K562 (cell line): ENCODE measurements around the gene RRP9. TPM values are rescaled to one million over a fixed set of nuclear protein-coding genes. Genes with fewer than 3 reads are reported as not detected.

Source experiments
- ATAC-seq: fragments of 200-7000 bp; cut with Tn5 transposase; 3 replicates; pipeline ENCODE4 v1.9.1; 2020; ENCODE audit warnings: moderate library complexity
- BruUV-seq: library from RNA; stranded (reverse); fragments of 400-500 nt; replicated peaks from 2 replicates; lab custom pipeline; 2021; lab: Mats Ljungman, UMichigan
- CTCF ChIA-PET: fragments of 300-600 bp; formaldehyde crosslinking; extraction: SDS; loops from one replicate; lab custom pipeline; 2021; ENCODE audit warnings: low intra/inter-chr PET ratio; lab: Yijun Ruan, JAX
- POLR2A ChIA-PET: fragments of 300-600, 350-650 bp; sonication (Branson Sonifier 250); formaldehyde crosslinking; extraction: SDS; loops from one replicate; lab custom pipeline; 2021; ENCODE audit warnings: antibody characterized with exemption, inconsistent platforms; lab: Yijun Ruan, JAX
- DNase-seq, 4 experiments: peaks; one replicate each; pipeline versions ENCODE4 v3.0.0 to v3.0.0-alpha.2; 2011 to 2018; ENCODE audit warnings: low spot score in 3 of 4, mixed read lengths in 3 of 4; ENCODE audit errors: extremely low read depth in 1 of 4
- FAIRE-seq: peaks from 2 replicates; lab custom pipeline; 2011; peaks lifted over from hg19 to GRCh38; lab: Jason Lieb, UNC
- H2AFZ ChIP-seq: 2 replicates; pipeline ENCODE4 v1.6.0; 2011; ENCODE audit warnings: low read depth, low read length, control low read depth, inconsistent platforms
- H3K27ac ChIP-seq: fragments of 200-600 bp; 3 replicates; pipeline ENCODE4 v1.8.0; 2011; ENCODE audit warnings: low read depth, mild to moderate bottlenecking, control low read depth, inconsistent platforms, low read length, moderate library complexity, mixed read lengths; ENCODE audit errors: extremely low read depth
- H3K27me3 ChIP-seq, 2 experiments: fragments of 300-600 bp in 1 of 2; 2 replicates in 1 of 2; 3 replicates in 1 of 2; pipeline versions ENCODE4 v1.6.0 to v1.8.0; 2011; ENCODE audit warnings: inconsistent platforms in 2 of 2, low read length in 2 of 2, mild to moderate bottlenecking in 1 of 2, mixed read lengths in 1 of 2, moderate library complexity in 1 of 2; ENCODE audit not compliant: control insufficient read depth in 2 of 2, insufficient read depth in 2 of 2
- H3K36me3 ChIP-seq: fragments of 300-600 bp; 3 replicates; pipeline ENCODE4 v1.8.0; 2011; ENCODE audit warnings: mild to moderate bottlenecking, low read length, inconsistent platforms; ENCODE audit not compliant: control insufficient read depth, insufficient read depth
- H3K4me1 ChIP-seq, 2 experiments: fragments of 200-600 bp in 1 of 2; replicated peaks in 1 of 2; 2 replicates in 1 of 2; 3 replicates in 1 of 2; pipeline versions ENCODE4 v1.5.1 to v1.8.0; 2011; ENCODE audit warnings: inconsistent platforms in 2 of 2, low read length in 2 of 2, mild to moderate bottlenecking in 1 of 2, mixed read lengths in 1 of 2, moderate library complexity in 1 of 2; ENCODE audit not compliant: control insufficient read depth in 2 of 2, insufficient read depth in 2 of 2
- H3K4me2 ChIP-seq: 2 replicates; pipeline ENCODE4 v1.6.1; 2011; ENCODE audit warnings: low read length, control low read depth, inconsistent platforms, mixed read lengths; ENCODE audit not compliant: insufficient read depth
- H3K4me3 ChIP-seq: fragments of 200-600 bp; sonication (generic), shearing (Covaris generic); 2 replicates; pipeline ENCODE4 v1.5.1; 2016; ENCODE audit warnings: control low read depth, inconsistent platforms
- H3K79me2 ChIP-seq: fragments of 200-600 bp; 3 replicates; pipeline ENCODE4 v1.8.0; 2011; ENCODE audit warnings: low read length, inconsistent platforms; ENCODE audit not compliant: control insufficient read depth, insufficient read depth
- H3K9ac ChIP-seq, 2 experiments: 2 replicates each; pipeline versions ENCODE4 v1.6.0 to v1.6.1; 2011; ENCODE audit warnings: low read depth in 2 of 2, low read length in 2 of 2, control low read depth in 1 of 2, inconsistent platforms in 1 of 2, mild to moderate bottlenecking in 1 of 2, mixed read lengths in 1 of 2; ENCODE audit not compliant: insufficient read depth in 1 of 2
- H3K9me1 ChIP-seq: one replicate; pipeline ENCODE4 v1.6.0; 2011; ENCODE audit warnings: inconsistent platforms, mild to moderate bottlenecking, low read length, moderate library complexity; ENCODE audit not compliant: control insufficient read depth, insufficient read depth
- H3K9me3 ChIP-seq: replicated peaks from 2 replicates; pipeline ENCODE4 v1.5.1; 2011; ENCODE audit warnings: low read depth, low read length, inconsistent platforms; ENCODE audit not compliant: control insufficient read depth, insufficient read depth
- H4K20me1 ChIP-seq: replicated peaks from 2 replicates; pipeline ENCODE4 v1.6.1; 2011; ENCODE audit warnings: low read length, inconsistent platforms, mixed read lengths; ENCODE audit not compliant: control insufficient read depth, insufficient read depth
- NR2C1 ChIP-seq, 2 experiments: fragments of 450-650 bp; IDR thresholded peaks; 2 replicates each; pipeline ENCODE4 v1.6.1; 2017; ENCODE audit warnings: mild to moderate bottlenecking in 2 of 2, antibody characterized with exemption in 1 of 2, inconsistent platforms in 1 of 2, missing compliant biosample characterization in 1 of 2, missing genetic modification characterization in 1 of 2
- RBFOX2 ChIP-seq: fragments of 200-400 bp; formaldehyde crosslinking; IDR thresholded peaks from 2 replicates; pipeline ENCODE4 v1.6.1; 2017; ENCODE audit warnings: low read depth, mild to moderate bottlenecking, low read length, moderate library complexity
- WGBS: fragments of 100-300 bp; shearing (Covaris generic); methylation state at CpG from one replicate; pipeline ENCODE4 v1.1.6; 2016; ENCODE audit warnings: low coverage, mixed read lengths; ENCODE audit not compliant: insufficient coverage; ENCODE audit errors: missing lambda C conversion rate; 5-methylcytosine and 5-hydroxymethylcytosine counted together
- in situ Hi-C: fragments of 300-500 bp; cut with MboI; formaldehyde crosslinking; loops from 4 replicates; pipeline ENCODE4 v1.15.0; 2018; ENCODE audit warnings: inconsistent platforms, mixed read lengths
- intact Hi-C: fragments of 100-400 bp; cut with micrococcal nuclease; formaldehyde crosslinking; loops from 2 replicates; pipeline ENCODE4 v1.14.2; 2022
- polyA plus RNA-seq, 8 experiments: library from polyadenylated mRNA; depleted of rRNA in 4 of 8; stranded (reverse) in 5 of 8; unstranded in 3 of 8; fragments of >200 nt; fragmentation: Nextera tagmentation in 2 of 8; fragmentation: Illumina TruSeq in 1 of 8; extraction: Ambion mirVana in 2 of 8; extraction: Trizol in 1 of 8; gene quantifications; 2 replicates each; pipeline versions ENCODE4 v1.2.1 to v1.2.3, GENCODE V29; 2011 to 2014; ENCODE audit warnings: inconsistent platforms in 1 of 8, missing spikeins in 1 of 8
- total RNA-seq, 7 experiments: library from RNA; depleted of rRNA in 6 of 7; stranded (reverse); fragments of >200 nt in 6 of 7; fragmentation: Illumina TruSeq in 2 of 7; extraction: Trizol in 2 of 7; gene quantifications; 2 replicates each; pipeline versions ENCODE4 v1.2.1 to v1.2.3, GENCODE V29; 2011 to 2021; ENCODE audit warnings: low replicate concordance in 1 of 7

RRP9 gene
- total and polyA plus RNA-seq, 9 of the 15 experiments (the other 6 are each of a cell fraction or from before 2014, with no cell fraction given): 5.2 to 67.0 (median 45.9) TPM

DNA sequence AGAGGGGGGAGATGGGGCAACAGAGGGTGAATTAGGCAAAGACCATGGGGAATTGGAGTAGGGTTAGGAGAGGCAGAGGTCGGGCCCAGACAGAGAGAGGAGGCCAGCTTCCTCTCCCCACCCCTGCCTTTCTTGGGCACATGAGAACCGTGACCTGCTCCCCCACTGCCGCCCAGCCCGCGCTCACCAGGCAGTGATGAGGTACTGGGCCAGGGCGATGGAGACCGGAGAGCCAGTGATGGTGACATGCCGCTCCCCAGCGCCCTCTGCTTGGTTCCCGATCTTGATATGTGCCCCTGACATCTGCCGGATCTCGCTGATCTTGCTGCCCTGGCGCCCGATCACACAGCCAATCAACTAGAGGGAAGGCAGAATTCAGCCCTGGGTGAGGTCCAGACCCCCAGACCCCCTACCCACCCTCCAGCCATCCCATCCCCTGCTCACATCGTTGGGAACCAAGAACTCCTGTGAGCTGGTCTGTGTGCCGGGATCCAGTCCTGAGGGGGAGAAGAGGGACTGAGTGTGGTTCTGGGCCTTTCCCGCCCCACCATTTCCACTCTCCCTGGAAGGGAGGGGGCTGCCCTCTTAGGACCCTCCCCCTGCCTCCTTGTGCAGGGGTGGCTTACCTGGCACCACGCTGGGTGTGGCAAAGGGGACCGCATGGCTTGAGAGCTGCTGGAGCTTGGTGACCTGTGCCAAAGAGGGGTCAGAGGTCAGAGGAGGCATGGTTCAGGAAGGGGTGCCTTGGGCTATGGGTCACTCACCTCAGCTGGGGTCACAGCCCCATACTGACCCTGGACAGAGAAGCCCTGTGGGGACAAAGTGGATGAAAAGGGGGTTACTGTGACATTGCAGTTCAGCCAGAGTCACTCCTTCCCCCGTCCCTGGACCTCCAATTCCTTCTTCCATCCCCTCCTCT lies 17.2 kb upstream of the RRP9 start:
- H3K27ac ChIP-seq: no peak overlapping the region
- H3K4me1 ChIP-seq: peaks cover 0 to 16% of the 10 kb centered on the region in 2 experiments; a peak in 2 of 5 replicates
- H3K9ac ChIP-seq: no peak overlapping the region
- no peaks in the 10 kb centered on the region for H3K79me2 ChIP-seq
- FAIRE-seq: no peak
- H3K4me2 ChIP-seq: no peak overlapping the region
- no peaks in the 10 kb centered on the region for H3K9me3 ChIP-seq
- in situ Hi-C loops (no loop called here), intact Hi-C loops (no loop called here)
- H3K27me3 ChIP-seq: peaks cover 0 to 18% of the 10 kb centered on the region in 2 experiments; a peak in 2 of 5 replicates
- H3K36me3 ChIP-seq: no peaks in the 10 kb centered on the region
- ChIA-PET CTCF (no interaction called here), POLR2A (interaction anchor here (0.6 to 0.9 kb wide), 2 partner anchors 17 to 141 kb away, joined by 3 to 4 read pairs; partner anchors contain the start of gene RRP9)
- ATAC-seq: no peak
- DNase-seq: no peak
- BruUV-seq: no TSS peak
- H2AFZ ChIP-seq: no peak overlapping the region
- H3K9me1 ChIP-seq: no peaks in the 10 kb centered on the region
- no peak overlapping the region for H3K4me3 ChIP-seq
- 0 out of 2 replicates have a peak, but pooled peaks cover 6% of the 10 kb centered on the region for H4K20me1 ChIP-seq
- WGBS: 29% methylated on average over 2 of the region's 20 CpGs
- TF ChIP-seq NR2C1 (IDR thresholded peaks at IDR 0.05) (no peak), NR2C1 (tag; IDR thresholded peaks at IDR 0.05) (peak; percentile 24; the same call in 1 of the 2 replicates), RBFOX2 (no peak)
- TF ChIP-seq, all 486 proteins: peak for 1
